ENCODE measurements around the gene SLC16A10.
"Not testable (repeated sequence)": the region's sequence is repeated elsewhere in the genome, so short reads cannot be mapped to it uniquely, and the experiment has no call there.

SLC16A10 gene

DNA sequence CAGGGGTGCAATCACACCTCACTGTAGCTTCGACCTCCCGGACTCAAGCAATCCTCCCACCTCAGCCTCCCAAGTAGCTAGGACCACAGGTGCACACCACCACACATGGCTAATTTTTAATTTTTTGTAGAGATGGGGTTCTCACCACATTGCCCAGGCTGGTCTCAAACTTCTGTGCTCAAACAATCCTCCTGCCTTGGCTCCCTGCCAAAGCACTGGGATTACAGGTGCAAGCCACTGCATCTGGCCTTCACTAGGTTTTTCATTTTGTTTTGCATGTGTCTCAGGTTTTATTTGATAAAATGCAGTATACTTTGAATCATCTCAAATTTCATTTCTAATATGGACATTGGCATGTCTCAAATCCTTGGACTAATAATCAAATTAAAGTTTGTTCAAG is 98.7 kb downstream of the SLC16A10 start:
- H3K9me3 ChIP-seq (ENCODE audit: control insufficient read depth, low read length): no peaks in the 10 kb centered on the region
- WGBS, 2 experiments (ENCODE audit: insufficient coverage in 2 of 2): no CpG with 5 or more reads among the region's 2 CpGs
- H3K36me3 ChIP-seq (ENCODE audit: control insufficient read depth, insufficient read depth, low read length): no peaks in the 10 kb centered on the region
- no peak overlapping the region for H3K4me3 ChIP-seq (ENCODE audit: extremely low read depth, insufficient read depth, low read length, poor library complexity, severe bottlenecking)
- H3K4me1 ChIP-seq (ENCODE audit: control insufficient read depth, insufficient read depth, low read length, poor library complexity, severe bottlenecking): no peaks in the 10 kb centered on the region
- H3K27ac ChIP-seq (ENCODE audit: low read depth, low read length, severe bottlenecking): no peak overlapping the region

DNA sequence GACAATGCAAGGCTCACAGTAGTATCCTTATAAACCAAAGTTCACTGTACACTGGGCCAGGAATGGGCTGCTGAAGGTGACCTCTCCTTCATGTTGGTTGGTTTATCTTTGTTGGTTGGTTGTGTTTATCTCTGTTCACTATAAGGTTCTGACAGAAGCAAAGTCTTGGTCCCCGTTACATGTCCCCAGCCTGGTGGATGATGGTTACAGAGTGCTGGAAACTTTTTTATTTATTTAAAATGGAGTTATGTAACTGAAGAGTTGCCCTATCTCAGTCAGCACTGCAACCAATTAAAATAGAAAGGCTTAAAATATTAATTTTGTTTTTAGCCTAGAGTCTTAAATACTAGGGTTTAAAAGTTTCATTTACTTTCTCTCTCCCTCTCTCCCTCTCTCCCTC is 100.6 kb downstream of the SLC16A10 start:
- Histone ChIP-seq H3K9me3 (ENCODE audit: control insufficient read depth, low read length) (no peaks in the 10 kb centered on the region), H3K36me3 (ENCODE audit: control insufficient read depth, insufficient read depth, low read length) (no peaks in the 10 kb centered on the region), H3K4me3 (ENCODE audit: extremely low read depth, insufficient read depth, low read length, poor library complexity, severe bottlenecking) (no peak overlapping the region), H3K27ac (ENCODE audit: low read depth, low read length, severe bottlenecking) (no peak overlapping the region), H3K4me1 (ENCODE audit: control insufficient read depth, insufficient read depth, low read length, poor library complexity, severe bottlenecking) (no peaks in the 10 kb centered on the region)
- WGBS, 2 experiments (ENCODE audit: insufficient coverage in 2 of 2): no CpG with 5 or more reads among the region's 1 CpG

DNA sequence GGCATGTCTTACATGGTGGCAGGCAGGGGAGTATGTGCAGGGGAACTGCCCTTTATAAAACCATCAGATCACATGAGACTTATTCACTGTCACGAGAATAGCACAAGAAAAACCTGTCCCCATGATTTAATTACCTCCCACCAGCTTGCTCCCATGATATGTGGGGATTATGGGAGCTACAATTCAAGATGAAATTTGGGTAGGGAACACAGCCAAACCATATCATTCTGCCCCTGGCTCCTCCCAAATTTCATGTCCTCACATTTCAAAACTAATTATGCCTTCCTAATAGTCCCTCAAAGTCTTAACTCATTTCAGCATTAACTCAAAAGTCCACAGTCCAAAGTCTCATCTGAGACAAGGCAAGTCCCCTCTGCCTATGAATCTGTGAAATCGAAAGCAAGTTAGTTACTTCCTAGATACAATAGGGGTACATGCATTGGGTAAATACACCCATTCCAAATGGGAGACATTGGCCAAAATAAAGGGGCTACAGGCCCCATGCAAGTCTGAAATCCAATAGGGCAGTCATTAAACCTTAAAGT is 102.4 kb downstream of the SLC16A10 start:
- not testable (repeated sequence) for H3K4me3 ChIP-seq (ENCODE audit: extremely low read depth, insufficient read depth, low read length, poor library complexity, severe bottlenecking); H3K36me3 ChIP-seq (ENCODE audit: control insufficient read depth, insufficient read depth, low read length); H3K27ac ChIP-seq (ENCODE audit: low read depth, low read length, severe bottlenecking); H3K9me3 ChIP-seq (ENCODE audit: control insufficient read depth, low read length); H3K4me1 ChIP-seq (ENCODE audit: control insufficient read depth, insufficient read depth, low read length, poor library complexity, severe bottlenecking)
- WGBS, 2 experiments (ENCODE audit: insufficient coverage in 2 of 2): 86% methylated on average over 1 of the region's 2 CpGs; no CpG with 5 or more reads in 1 of the 2 experiments

DNA sequence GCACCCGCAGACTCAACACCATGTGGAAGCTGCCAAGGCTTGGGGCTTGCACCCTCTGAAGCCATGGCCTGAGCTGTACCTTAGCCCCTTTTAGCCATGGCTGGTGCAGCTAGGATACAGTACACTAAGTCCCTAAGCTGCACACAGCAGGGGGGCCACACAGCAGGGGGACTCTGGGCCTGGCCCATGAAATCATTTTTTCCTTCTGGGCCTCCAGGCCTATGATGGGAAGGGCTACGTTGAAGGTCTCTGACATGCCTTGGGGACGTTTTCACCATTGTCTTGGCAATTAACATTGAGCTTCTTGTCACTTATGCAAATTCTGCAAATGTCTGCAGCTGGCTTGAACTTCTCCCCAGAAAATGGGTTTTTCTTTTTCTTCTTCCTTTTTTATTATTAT is 103.3 kb downstream of the SLC16A10 start:
- Histone ChIP-seq H3K9me3 (ENCODE audit: control insufficient read depth, low read length) (no peaks in the 10 kb centered on the region), H3K4me3 (ENCODE audit: extremely low read depth, insufficient read depth, low read length, poor library complexity, severe bottlenecking) (no peak overlapping the region), H3K4me1 (ENCODE audit: control insufficient read depth, insufficient read depth, low read length, poor library complexity, severe bottlenecking) (no peaks in the 10 kb centered on the region), H3K27ac (ENCODE audit: low read depth, low read length, severe bottlenecking) (no peak overlapping the region), H3K36me3 (ENCODE audit: control insufficient read depth, insufficient read depth, low read length) (no peaks in the 10 kb centered on the region)
- WGBS, 2 experiments (ENCODE audit: insufficient coverage in 2 of 2): 86 to 97% methylated on average over 3 of the region's 3 CpGs

DNA sequence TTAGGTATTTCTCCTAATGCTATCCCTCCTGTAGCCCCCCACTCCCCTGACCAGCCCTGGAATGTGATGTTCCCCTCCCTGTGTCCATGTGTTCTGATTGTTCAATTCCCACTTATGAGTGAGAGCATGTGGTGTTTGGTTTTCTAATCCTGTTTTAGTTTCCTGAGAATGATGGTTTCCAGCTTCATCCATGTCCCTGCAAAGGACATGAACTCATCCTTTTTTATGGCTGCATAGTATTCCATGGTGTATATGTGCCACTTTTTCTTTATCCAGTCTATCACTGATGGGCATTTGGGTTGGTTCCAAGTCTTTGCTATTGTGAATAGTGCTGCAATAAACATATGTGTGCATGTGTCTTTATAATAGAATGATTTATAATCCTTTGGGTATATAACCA is 103.8 kb downstream of the SLC16A10 start:
- not testable (repeated sequence) for H3K4me3 ChIP-seq (ENCODE audit: extremely low read depth, insufficient read depth, low read length, poor library complexity, severe bottlenecking); H3K27ac ChIP-seq (ENCODE audit: low read depth, low read length, severe bottlenecking); H3K36me3 ChIP-seq (ENCODE audit: control insufficient read depth, insufficient read depth, low read length); H3K9me3 ChIP-seq (ENCODE audit: control insufficient read depth, low read length); H3K4me1 ChIP-seq (ENCODE audit: control insufficient read depth, insufficient read depth, low read length, poor library complexity, severe bottlenecking)

DNA sequence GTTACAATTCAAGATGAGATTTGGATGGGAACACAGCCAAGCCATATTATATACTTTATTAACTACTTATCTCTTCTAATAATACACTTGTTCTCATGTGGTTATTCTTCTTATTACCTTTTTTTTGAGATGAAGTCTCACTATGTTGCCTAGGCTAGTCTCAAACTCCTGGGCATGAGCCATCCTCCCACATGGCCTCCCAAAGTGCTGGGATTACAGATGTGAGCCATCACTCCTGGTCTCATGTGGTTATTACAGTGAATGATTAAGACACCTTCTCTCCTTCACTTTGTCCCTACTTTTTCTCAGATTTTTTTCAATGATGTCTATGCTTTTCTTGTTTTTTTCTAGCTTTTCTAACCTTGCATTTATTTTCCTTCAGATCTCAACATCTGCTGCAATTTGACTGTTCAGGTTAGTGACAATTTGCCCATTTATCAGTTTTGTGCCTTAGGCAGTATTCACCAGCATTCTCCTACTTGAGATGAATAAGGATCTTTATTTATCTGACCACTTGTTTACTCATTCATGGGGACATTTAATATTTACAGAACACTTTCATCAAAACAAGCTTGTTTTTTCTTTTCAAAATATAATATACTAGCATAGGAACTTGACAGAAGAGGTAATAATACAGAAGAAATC is 105.7 kb downstream of the SLC16A10 start:
- Histone ChIP-seq H3K36me3 (ENCODE audit: control insufficient read depth, insufficient read depth, low read length) (no peaks in the 10 kb centered on the region), H3K27ac (ENCODE audit: low read depth, low read length, severe bottlenecking) (no peak overlapping the region), H3K4me3 (ENCODE audit: extremely low read depth, insufficient read depth, low read length, poor library complexity, severe bottlenecking) (no peak overlapping the region), H3K4me1 (ENCODE audit: control insufficient read depth, insufficient read depth, low read length, poor library complexity, severe bottlenecking) (no peaks in the 10 kb centered on the region), H3K9me3 (ENCODE audit: control insufficient read depth, low read length) (no peaks in the 10 kb centered on the region)

DNA sequence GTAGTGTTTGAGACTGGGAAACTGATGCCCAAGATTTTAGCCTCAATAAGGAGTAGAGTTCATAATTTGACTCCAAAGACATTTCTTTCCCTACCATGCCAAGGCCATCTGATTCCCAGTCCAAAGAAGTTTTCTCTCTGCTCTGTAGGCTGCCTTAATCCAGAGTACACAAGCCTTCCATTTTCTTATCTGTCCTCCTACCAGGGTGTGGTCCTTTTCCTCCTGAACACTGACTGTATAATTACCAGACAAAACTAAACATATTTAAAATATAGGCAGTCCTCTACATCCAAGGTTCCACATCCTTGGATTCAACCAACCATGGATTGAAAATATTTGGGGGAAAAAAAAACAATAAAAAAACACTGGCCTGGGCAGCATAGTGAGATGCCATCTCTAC is 108.4 kb downstream of the SLC16A10 start:
- no peaks in the 10 kb centered on the region for H3K9me3 ChIP-seq (ENCODE audit: control insufficient read depth, low read length)
- H3K36me3 ChIP-seq (ENCODE audit: control insufficient read depth, insufficient read depth, low read length): no peaks in the 10 kb centered on the region
- no peak overlapping the region for H3K4me3 ChIP-seq (ENCODE audit: extremely low read depth, insufficient read depth, low read length, poor library complexity, severe bottlenecking)
- H3K4me1 ChIP-seq (ENCODE audit: control insufficient read depth, insufficient read depth, low read length, poor library complexity, severe bottlenecking): no peaks in the 10 kb centered on the region
- H3K27ac ChIP-seq (ENCODE audit: low read depth, low read length, severe bottlenecking): no peak overlapping the region

DNA sequence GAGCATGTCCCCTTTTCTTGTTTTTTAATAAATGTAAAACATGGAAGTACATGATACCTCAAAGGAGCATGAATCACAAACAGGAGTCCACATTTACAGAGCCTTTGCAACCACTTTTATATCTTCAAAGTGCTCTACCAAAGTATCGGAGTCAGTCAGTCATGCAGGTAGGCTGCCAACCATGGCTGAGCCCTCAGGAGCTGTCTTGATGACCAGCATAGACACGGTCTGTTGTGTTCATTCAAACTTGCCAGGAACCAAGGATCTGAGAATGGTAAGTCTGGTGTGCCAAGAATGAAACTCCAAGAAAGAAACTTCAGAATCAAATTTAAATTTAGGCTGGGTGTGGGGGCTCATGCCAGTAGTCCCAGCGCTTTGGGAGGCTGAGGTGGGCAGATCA is 111.5 kb downstream of the SLC16A10 start:
- 81 to 93% methylated on average over 2 to 3 of the region's 3 CpGs for WGBS, 2 experiments (ENCODE audit: insufficient coverage in 2 of 2)
- Histone ChIP-seq H3K36me3 (ENCODE audit: control insufficient read depth, insufficient read depth, low read length) (no peaks in the 10 kb centered on the region), H3K4me3 (ENCODE audit: extremely low read depth, insufficient read depth, low read length, poor library complexity, severe bottlenecking) (no peak overlapping the region), H3K4me1 (ENCODE audit: control insufficient read depth, insufficient read depth, low read length, poor library complexity, severe bottlenecking) (no peaks in the 10 kb centered on the region), H3K9me3 (ENCODE audit: control insufficient read depth, low read length) (no peaks in the 10 kb centered on the region), H3K27ac (ENCODE audit: low read depth, low read length, severe bottlenecking) (no peak overlapping the region)

DNA sequence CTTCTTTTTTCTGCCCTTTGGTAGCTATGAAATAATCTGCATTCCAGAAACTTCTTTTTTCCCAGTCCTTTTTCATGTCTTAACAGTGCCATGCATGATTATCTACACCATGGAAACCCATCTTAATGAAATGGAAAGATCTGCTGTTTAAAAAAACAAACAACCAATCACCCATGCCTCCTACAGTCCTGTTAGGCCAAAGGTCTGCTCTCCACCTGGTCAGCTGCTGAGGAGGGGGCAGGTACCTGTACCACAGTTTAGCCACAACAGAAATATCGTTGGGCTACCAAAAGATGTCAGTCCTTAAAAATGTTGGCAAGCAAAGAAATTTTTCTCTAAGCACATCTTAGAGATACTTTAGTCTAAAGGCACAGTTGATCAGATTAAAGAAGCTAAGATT is 112.6 kb downstream of the SLC16A10 start:
- Histone ChIP-seq H3K27ac (ENCODE audit: low read depth, low read length, severe bottlenecking) (no peak overlapping the region), H3K4me1 (ENCODE audit: control insufficient read depth, insufficient read depth, low read length, poor library complexity, severe bottlenecking) (no peaks in the 10 kb centered on the region), H3K4me3 (ENCODE audit: extremely low read depth, insufficient read depth, low read length, poor library complexity, severe bottlenecking) (no peak overlapping the region), H3K9me3 (ENCODE audit: control insufficient read depth, low read length) (no peaks in the 10 kb centered on the region), H3K36me3 (ENCODE audit: control insufficient read depth, insufficient read depth, low read length) (no peaks in the 10 kb centered on the region)
- WGBS, 2 experiments (ENCODE audit: insufficient coverage in 2 of 2): 71% methylated on average over 1 of the region's 1 CpG; no CpG with 5 or more reads in 1 of the 2 experiments

DNA sequence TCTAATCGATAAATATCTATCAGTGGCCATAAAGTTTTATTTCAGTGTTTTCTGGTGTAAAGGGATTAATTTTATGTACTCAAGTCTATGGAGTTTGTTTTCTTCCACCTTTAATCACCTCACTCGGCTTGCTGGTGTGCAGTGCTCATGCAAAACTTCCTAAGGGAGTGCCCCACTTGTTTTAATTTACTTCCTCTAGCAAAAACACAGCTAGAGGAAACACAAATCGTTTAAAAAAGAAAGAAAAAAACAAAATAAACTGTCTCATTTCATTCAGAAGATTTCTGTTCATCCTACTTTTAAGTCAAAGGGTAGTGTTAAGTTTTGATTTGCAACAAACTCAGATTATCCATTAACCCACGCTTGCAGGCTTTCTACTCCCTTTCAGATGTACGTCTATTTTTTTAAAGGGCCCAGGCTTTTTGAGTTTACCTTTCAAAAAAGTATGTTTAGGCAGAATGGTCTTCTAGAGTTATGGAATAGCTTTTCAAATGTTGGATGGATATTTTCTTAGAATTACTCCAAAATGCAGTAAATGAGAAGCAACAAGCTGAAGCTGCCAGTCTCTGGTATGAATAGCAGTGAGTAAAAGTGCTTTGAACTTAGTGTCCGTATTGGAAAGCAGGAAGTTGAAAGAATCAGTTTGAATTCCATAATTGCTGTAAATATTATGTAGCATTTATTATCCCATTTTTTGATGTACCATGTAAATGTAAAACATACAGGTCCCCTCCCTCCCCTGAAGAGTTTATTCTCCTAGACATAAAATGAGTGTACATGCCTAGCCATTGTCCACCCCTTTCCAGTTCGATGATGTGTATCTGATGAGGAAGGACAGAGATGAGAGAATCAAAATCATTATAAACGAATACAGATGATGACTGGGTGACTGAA is 113.3 kb downstream of the SLC16A10 start:
- Histone ChIP-seq H3K27ac (ENCODE audit: low read depth, low read length, severe bottlenecking) (no peak overlapping the region), H3K9me3 (ENCODE audit: control insufficient read depth, low read length) (no peaks in the 10 kb centered on the region), H3K4me3 (ENCODE audit: extremely low read depth, insufficient read depth, low read length, poor library complexity, severe bottlenecking) (no peak overlapping the region), H3K36me3 (ENCODE audit: control insufficient read depth, insufficient read depth, low read length) (no peaks in the 10 kb centered on the region), H3K4me1 (ENCODE audit: control insufficient read depth, insufficient read depth, low read length, poor library complexity, severe bottlenecking) (no peaks in the 10 kb centered on the region)
- WGBS, 2 experiments (ENCODE audit: insufficient coverage in 2 of 2): 90 to 100% methylated on average over 2 to 4 of the region's 8 CpGs

DNA sequence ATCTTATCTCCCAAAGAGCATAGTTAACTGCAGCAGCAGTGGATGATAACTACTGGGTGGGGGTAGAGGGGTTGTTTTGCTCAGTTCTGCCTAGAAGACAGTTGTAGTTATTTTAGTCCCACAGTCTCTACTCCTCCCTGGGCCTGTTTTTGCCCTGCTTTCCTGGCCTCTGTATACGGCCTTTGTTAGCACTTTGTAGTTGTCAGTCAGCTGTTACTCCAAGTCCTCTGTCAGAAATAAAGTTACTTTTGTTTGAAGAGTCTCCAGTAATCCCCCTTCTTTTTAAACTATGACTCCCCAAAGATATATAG is 113.9 kb downstream of the SLC16A10 start:
- H3K27ac ChIP-seq (ENCODE audit: low read depth, low read length, severe bottlenecking): no peak overlapping the region
- H3K4me1 ChIP-seq (ENCODE audit: control insufficient read depth, insufficient read depth, low read length, poor library complexity, severe bottlenecking): no peaks in the 10 kb centered on the region
- WGBS, 2 experiments (ENCODE audit: insufficient coverage in 2 of 2): no CpG with 5 or more reads among the region's 1 CpG
- H3K9me3 ChIP-seq (ENCODE audit: control insufficient read depth, low read length): no peaks in the 10 kb centered on the region
- no peaks in the 10 kb centered on the region for H3K36me3 ChIP-seq (ENCODE audit: control insufficient read depth, insufficient read depth, low read length)
- no peak overlapping the region for H3K4me3 ChIP-seq (ENCODE audit: extremely low read depth, insufficient read depth, low read length, poor library complexity, severe bottlenecking)

All from mesodermal cell (in vitro differentiated cells).